Stimulated activated CD8-positive, alpha-beta memory T cell treated with anti-CD3 and anti-CD28 coated beads, Interleukin-15, amount 100 ng/mL, for 4 hours (primary cell): ENCODE results near the gene PAM.

Source experiments
- DNase-seq, 2 donors: peaks; one replicate each; pipeline ENCODE4 v3.0.0-alpha.2; 2020; ENCODE audit warnings: low read depth in 2 of 2

The PAM gene

DNA sequence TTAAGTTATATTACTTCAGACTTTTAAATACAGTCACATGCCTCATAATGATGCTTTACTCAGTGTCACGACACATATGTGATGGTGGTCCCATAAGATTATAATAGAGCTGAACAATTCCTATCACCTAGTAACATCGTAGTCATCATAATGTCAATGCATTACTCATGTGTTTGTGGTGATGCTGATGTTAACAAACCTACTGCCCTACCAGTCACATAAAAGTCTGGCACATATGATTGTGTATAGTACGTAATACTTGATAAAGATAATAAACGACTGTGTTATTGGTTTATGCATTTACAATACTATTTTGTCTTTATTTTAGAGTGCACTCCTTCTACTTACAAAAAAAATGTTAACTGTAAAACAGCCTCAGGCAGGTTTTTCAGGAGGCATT lies 103.7 kb downstream of the PAM start:
- no peak for DNase-seq

DNA sequence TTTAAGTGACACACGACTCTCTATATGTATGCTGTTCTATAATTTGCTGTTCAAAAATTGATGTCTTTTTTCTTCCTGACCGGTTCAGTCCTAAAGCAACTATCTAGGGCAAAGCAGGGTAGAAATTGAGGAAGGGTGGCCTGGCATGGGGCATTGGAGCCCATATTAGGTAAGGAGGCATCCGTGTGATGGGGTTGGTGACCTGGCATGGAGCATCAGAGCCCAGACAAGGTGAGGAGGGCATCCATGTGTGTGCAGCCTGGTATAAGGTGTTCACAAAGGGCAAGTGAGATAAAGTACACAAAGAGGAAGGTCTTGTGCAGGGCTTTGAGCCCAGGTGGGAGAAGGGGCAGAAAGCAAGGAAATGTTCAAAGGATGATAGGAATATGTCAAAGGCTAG lies 104.9 kb downstream of the PAM start:
- no peak for DNase-seq

DNA sequence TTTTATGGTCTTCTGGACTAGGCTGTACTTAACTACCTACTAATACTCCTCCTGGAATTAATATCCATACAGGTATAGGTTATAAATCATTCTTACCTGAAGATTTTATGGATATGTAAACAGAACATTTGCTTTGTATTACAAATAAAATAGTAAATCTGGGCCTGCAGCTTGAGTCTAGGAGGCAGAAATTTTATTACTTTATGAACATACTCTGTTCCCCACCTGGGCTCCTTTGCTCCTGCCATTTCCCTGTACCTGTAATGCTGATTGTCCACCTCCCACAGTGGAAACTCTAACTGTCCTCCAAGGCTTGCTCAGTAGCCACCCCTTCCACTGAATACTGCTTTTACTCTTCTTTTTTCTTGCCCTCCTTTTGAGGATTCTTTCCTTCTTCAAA lies 108.0 kb downstream of the PAM start:
- DNase-seq, result no peak

DNA sequence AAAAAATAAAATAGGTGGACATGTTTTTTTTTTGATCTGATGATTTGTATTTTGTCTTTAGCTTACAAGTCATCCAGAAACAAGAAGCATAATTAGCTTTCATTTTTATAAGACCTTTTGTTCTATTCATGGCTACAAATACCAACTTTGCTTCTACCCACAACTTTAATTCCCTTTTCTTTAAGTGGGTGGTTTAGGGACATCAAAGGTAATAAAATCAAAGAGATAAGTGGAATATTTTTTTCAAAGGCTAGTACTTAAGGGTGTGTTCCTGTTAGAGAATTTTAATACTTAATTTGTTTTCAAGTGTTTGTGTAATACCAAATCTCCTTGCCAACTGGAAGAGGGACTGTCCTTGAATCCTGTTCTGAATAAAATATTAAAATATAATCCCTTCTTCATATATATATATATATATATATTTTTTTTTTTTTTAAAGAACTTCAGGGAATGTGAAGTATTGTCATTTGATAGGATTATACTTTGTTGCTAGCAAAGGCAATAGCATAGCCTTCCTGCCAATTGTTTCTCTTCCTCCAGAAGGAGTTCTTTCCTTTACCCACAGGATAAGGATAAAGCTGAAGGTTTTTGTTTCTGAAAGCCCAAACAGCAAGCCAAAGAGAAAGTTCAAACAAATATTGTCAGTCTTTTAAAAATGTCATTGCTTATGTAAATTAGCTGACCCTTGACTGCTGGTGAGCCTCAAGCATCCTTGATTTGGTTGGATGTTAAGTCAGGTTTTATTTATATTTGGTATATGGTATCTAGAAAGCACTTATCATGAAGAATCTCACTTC lies 108.9 kb downstream of the PAM start:
- DNase-seq, result no peak

DNA sequence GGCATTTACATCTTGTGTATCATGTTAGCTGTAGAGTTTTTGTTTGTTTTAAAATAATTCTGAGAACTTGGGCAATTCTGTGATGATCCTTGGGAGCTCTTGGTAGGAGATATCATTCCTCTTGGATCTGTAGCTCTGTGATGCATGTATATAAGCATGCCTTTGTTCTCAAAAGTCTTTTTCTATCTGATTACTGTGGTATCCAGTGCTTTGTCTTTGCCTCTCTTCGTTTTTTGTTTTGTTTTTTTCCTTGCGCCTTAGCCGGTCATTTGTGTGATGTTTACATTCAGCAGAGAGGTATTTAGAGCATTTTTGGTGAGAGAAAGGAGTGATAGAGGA lies 110.0 kb downstream of the PAM start:
- DNase-seq, result no peak

DNA sequence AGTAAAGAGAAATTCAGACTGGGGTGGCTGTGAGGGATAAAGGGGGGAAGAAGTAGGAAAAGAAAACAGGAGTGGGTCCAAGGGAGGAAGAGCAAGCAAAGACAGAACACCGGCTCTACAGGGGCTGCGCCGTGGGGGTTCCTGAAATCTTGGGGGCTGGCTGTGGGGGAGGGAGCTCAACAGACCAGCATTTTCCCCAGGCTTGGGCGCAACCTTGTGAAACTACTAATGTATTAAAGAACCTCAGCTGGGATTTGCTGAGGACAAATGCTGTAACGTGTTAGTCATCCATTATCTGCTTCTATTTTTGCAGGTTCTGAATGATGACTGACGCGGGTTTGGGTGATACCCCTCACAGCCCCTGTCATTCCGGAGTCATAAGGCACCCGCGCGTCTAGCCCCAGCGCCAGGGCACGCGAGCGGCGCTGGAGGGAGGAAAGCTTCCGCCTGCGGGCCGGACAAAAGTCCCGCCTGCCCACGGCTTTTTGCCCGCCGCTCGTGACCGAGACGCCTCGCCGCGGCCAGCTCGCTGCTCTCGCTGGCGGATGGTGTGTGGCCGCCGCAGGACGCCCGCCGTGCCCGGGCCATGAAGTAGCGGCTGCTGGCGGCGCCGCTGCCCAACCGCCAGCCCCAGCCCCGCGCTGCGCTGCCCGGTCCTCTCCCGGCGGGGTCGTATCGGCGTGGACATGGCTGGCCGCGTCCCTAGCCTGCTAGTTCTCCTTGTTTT lies 110.6 kb downstream of the PAM start:
- DNase-seq, result peak in 1 of 2 donors; percentile 27

DNA sequence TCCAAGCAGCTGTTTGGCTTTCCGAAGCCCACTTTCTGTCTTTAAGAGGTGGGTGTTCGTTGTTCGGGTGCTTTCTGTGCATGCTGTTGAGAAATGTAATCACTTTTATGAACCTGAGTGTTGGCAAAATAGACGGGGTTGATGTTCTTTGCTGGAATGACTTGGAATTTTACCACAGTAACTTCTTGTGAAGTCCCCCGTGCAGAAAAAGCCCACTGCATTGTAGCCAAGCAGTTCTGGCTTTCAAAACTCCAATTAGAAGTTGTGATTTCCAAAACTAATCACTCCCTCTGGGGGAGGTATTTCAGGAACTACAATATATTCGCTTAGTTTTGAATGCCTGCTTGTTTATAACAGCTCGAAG lies 111.1 kb downstream of the PAM start:
- no peak for DNase-seq

DNA sequence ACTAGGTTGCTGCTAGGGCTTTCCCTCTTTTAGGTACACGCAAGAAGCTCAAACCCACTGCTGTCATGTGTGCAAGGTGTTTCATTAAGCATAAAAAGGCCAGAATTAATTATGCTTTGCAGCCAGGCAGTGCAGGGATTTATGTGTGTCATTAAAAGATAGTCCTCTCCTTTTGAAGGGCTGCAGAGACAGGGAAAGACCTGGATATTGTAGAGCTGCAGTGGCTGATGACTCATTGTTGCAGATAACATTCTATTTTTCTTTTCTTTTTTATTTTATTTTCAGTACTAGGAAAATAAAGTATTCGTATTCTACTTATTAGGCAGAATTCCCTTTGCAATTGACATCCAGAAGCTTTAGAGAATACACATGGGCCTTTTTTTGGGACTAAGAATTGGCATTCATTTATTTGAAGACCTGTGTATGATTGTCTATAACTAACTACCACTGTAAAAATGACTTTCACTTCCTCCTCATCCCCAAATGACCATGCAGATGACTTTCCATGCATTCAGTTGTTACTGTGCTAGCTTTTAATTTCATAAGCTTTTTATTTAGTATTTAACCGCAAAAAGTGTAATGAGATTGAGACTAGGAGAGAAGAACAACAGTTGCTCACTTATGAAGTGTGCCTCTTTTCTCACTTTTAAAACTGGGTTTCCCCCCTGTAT lies 113.0 kb downstream of the PAM start:
- no peak for DNase-seq

DNA sequence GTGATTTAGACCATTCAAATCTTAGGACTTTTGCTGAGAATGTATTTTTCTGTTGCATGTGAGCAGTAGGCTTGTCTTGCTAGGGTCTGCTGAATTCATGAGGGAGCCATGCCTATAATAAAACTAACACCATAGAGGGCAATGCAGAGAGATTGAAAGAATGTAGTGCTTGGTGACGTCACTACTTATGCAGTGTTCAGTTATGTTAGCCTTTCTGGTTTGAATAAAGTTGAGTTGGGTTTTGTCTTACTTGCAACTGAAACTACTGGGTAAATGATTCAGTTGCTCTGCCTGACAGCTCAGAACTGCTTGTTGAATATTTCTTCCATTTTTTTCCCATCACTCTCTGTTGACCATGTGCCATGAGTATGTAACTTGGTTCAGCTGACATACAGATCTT lies 114.1 kb downstream of the PAM start:
- DNase-seq, result no peak

DNA sequence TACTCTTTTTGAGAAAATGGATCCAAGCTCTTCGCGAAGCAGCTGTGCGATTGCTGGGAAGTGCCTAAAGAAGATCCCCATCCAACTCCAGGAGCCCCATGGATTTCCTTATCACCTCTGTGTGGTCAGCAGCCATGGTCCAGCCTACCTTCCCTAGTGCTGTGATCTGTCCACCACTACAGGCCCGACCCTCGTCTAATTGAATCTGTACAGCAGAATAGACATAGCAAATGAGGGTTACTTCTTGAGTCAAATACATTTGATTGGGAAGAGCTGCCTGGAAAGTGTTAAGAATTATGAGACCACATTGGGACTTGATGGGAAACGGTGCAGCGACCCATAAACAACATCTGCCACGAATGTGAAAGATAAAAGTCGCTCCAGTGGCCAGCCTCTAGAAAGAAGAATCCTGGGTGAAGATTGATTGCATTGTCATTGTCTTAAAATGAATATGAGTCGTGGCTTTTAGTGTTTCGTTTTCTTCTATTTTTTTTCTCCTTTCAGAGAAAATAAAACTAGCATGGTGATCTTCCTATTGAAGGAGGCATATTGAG lies 118.4 kb downstream of the PAM start:
- DNase-seq, result no peak

DNA sequence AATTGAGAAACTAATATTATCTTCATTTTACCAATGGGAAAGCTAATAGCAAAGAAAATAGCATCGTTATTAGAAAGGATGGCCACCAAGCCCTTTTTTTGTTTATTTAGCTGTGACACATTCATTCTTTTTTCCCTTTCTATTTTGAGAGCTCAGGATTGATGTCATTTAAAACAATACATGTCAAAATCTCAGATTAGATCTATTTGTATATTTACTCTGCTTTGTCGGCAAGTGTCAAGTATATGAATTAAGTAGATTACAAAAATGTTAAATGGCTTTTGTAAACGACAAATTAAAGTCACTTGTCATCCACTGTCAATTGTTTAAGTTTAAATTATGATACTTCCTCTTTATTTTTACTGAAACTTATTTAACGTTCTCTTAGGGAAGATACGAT lies 118.9 kb downstream of the PAM start:
- no peak for DNase-seq

DNA sequence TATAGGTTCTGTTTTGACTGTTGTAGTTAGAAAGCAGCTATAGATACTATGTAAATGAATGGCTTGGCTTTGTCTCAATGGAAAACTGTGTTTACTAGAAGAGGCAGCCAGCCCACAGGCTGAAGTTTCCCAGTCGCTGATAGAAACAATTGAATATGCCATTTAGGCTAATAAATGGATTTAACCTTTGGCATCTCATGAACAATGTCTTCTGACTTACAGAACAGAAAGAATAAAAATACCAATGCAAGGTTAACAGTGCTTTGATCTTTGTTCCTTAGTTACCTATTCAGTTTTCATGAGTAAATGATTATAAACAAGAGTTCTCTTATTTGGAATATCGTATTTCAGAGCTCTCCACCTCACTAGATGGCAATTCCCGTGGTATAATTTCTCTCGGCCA lies 120.6 kb downstream of the PAM start:
- DNase-seq, result no peak

DNA sequence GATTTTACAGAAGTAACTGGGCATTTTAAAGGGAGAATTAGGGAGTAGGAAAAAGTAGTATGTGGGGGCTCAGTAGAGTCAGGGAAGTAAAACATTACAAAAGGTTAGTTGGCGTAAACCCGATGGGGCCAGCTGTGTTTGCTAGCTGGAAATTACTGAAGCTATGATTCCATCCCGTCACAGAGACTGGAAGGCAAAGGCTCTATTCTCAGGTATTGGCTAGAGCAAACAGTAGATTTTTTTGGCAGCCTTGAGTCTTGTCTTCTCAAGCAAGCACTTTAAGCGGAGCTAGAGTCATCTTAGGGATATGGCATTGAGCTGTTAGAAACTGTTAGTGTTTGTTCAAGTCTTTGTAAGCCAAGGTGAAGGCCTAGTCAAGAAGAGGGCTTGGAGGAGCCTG lies 121.5 kb downstream of the PAM start:
- DNase-seq, result no peak

DNA sequence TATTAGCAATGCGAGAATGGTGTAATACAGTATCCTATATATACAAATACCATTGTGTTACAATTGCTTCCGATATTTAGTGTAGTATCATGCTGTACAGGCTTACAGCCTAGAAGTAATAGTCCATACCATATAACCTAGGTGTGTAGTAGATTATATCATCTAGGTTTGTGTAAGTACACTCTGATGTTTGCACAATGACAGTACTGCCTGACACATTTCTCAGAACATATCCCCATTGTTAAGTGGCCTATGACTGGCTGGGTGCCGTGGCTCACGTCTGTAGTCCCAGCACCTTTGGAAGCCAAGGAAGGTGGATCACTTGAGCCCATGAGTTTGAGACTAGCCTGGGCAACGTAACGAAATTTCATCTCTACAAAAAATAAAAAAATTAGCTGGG lies 124.6 kb downstream of the PAM start:
- no peak for DNase-seq

DNA sequence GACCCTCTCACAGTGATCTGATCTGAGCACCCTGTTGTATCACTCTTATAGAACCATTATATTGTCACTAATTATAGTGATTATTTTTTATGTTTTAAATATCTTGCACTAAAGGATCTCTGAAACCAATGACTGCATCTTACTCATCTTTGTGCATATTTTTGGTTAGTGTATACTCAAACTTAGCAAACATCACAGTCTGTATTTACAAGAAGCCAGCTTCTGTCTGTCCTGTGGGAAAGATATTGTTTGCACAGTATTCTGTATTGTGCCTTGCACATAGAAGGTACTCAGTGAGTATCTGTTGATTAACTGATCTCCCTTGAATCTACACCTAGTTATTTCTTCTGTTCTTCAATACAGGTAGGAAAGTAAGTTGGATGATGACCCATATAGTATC lies 131.5 kb downstream of the PAM start:
- DNase-seq, result no peak

DNA sequence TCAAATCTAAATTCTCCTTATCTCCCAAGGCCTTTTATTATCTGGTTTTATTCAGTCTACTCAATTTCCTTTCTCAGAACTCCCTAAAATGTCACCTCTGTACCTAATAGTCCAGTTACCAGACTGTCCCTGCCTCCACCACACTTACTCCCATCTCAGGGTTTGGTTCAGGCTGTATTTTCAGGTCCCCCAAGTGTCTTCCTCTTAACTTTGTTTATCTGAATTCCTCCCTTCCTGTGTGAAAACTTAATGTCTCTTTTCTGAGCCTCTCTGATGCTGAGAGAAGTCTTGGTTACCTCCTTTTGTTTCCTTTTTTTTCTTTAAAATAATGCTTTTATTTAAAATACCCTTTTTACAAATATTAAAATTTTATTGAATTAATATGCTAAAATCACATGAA lies 133.4 kb downstream of the PAM start:
- DNase-seq, result no peak

DNA sequence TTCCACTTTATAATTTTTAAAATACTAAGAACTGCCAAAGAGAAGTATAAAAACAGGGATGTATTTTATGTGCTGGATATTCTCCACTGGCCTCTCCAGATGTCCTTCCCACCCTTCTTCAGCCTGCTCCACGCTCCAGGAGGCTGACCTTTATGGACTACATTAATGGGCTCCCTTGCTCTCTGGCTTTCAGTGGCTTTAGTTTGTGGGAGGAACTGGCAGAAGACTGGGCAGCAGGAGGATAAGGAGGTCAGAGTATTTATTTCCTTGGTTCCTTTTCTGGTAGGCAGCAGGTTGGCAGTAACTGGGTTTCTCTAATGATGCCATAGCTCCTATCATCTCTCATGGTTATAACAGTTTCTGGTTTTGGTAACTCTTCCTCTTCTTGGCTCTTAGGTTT lies 133.9 kb downstream of the PAM start:
- DNase-seq, result no peak

DNA sequence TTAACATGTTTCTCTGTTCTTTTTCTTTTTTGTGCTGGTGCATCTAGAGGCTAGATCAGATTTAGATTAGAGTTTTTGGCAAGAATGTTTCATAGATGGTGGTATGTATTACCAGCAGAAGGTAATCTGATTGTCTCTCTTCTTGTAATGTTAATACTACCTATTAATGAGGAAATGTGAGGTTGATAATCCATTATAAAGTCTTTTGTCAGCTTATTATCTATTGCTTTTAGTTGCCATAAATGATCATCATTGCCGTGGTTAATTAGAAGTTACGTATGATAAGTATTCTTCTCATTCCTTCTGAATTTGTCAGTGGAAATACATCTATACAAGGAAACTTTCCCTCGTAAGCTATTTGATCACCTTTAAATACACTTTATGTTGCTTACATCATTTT lies 135.0 kb downstream of the PAM start:
- no peak for DNase-seq

DNA sequence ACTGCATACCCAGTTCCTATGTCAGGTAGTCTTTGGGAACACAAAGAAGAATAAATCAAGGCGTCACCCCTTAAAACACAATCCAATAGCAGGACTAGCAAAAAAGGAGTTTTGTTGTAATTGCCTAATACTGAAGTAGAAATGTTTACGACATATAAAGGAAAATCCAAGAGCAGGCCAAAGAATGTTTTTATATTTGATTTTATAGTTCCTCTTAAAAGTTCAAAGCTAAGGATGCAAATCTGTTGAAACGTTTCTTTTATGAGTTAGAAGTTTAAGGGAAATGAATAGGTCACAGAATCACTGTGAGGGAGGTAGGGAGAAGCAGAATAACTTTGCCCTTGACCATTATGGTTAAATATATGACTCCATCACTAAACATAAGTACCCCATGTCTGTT lies 136.1 kb downstream of the PAM start:
- DNase-seq, result no peak

DNA sequence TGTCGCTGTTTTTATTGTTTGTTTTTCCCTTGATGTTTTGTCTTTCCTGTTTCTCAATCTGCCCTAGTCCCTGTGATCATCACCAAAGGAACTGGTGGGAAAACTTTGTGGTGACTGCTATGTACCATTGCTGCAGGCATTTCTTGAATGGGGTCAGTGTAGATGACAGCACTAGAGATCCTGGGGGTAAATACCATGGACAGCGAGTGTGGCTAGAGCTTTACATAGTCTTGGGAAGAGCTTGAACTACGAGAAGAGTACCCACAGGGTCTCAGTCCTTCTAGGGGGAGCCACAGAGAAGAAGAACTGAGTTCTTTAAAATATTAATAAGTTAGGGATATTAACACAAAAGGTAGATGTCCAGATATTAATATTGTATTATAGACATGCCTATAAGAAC lies 138.8 kb downstream of the PAM start:
- no peak for DNase-seq

DNA sequence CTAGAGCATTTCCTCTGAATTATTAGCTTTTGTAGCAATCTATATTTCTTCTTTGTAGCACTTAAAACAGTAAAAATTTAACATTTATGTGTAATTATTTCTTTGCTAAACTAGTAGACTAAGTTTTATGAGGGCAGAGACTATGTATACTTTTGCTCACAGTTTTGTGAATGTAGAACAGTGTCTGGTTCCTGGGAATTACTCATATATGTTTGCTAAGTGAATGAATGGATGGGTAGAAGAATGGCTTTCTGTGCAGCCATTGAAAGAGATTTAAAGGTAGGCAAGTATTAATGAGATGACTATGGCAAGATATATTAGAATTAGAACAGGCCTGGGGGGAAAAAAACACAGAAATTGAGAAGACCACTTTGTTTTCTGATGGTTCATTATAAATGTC lies 140.1 kb downstream of the PAM start:
- no peak for DNase-seq

DNA sequence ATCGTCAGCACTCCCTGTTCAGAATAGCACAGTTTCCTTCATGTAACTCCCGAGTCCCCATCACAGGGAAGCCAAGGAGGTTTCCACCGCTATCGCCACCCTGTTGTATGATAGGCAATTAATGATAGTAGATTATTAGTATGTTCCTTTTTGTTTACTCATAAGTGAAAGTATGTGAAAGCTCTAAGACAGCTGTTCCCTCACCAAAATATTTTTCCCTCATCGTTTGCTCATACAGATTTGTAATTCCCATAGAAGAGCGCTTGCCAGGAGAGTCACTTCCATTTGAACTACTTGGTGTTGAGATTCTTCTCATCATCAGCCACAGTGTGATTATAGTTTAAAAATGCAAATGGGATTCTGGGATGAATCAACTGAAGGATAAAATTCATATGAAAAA lies 140.9 kb downstream of the PAM start:
- DNase-seq, result no peak
